RWPE2 (cell line): ENCODE data around the gene CAMK1.

Experiments
- ATAC-seq: fragments of 200-7000 bp; cut with Tn5 transposase; 3 replicates; pipeline ENCODE4 v1.9.1; 2021; ENCODE audit warnings: low read depth
- DNase-seq: peaks from one replicate; pipeline ENCODE4 v3.0.0-alpha.2; 2020; ENCODE audit warnings: low spot score
- H3K27ac ChIP-seq: fragments of 450-650 bp; 2 replicates; pipeline ENCODE4 v1.5.1; 2017; ENCODE audit warnings: mild to moderate bottlenecking; ENCODE audit not compliant: poor library complexity, severe bottlenecking
- H3K27me3 ChIP-seq: fragments of 250-450 bp; sonication (Bioruptor Pico); 2 replicates; pipeline ENCODE4 v1.5.1; 2021; ENCODE audit warnings: mild to moderate bottlenecking, moderate library complexity; ENCODE audit not compliant: insufficient read depth, poor library complexity, severe bottlenecking
- H3K36me3 ChIP-seq: fragments of 250-450 bp; sonication (Bioruptor Pico); 2 replicates; pipeline ENCODE4 v1.5.1; 2020; ENCODE audit warnings: low read depth, mild to moderate bottlenecking, moderate library complexity
- H3K4me1 ChIP-seq: fragments of 250-450 bp; sonication (Bioruptor Pico); 2 replicates; pipeline ENCODE4 v1.5.1; 2021; ENCODE audit warnings: mild to moderate bottlenecking, moderate library complexity; ENCODE audit not compliant: insufficient read depth, poor library complexity, severe bottlenecking
- H3K4me3 ChIP-seq: fragments of 250-450 bp; sonication (Bioruptor Pico); 2 replicates; pipeline ENCODE4 v1.5.1; 2021; ENCODE audit warnings: mild to moderate bottlenecking, moderate library complexity; ENCODE audit not compliant: severe bottlenecking
- H3K9me3 ChIP-seq: fragments of 250-450 bp; sonication (Bioruptor Pico); 2 replicates; pipeline ENCODE4 v1.5.1; 2021; ENCODE audit warnings: mild to moderate bottlenecking, moderate library complexity; ENCODE audit not compliant: severe bottlenecking
- TF ChIP-seq, protein P1 (sequence below): fragments of 450-650 bp; IDR thresholded peaks from one replicate; pipeline ENCODE4 v1.5.1; 2017; ENCODE audit warnings: mild to moderate bottlenecking, moderate library complexity; ENCODE audit not compliant: poor library complexity, severe bottlenecking

Gene CAMK1

DNA sequence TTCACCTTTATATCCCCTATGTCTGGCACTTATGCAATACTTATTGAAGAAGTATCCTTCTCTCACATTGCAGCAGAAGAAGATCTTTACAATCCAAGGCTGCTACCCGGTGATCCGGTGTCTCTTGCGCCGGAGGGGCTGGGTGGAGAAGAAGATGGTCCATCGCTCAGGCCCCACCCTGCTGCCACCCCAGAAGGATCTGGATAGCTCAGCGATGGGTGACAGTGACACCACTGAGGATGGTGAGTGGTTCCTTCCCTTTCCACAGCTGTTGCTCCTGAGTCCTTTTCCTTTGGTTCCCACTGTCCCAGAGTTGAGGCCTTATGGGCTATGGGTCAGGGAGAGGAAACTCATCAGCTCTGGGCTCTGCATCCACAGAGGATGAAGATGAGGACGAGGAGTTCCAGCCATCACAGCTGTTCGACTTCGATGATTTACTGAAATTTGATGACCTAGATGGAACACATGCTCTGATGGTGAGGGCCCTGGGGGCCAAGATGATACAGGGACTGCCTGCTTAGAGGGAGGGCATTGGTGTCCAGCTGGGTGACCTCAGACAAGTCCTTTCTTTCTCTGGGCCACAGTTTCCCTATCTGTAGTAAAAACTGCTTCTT, 43.2 kb upstream of the CAMK1 start:
- Histone ChIP-seq H3K36me3 (no peaks in the 10 kb centered on the region), H3K4me1 (no peaks in the 10 kb centered on the region)
- DNase-seq = no peak

DNA sequence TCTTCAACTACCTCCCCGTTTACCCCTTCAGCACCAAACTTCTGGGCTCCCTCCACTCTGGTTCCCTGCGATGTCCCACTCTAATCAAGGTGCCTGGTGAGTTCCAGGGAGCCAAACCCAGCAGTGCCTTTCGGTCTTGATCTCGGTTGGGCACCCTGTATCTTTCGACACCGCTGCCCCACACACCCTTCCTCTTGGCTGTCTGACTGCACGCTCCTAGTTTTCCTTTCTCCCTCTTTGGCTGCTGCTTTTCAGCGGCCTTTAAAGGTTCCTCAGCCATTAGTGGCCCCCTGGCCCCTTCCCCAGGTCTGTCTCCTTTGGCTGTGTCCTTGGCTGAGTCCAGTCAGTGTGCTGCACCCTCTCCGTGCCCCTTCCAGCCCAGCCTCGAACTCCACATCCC, 41.1 kb upstream of the CAMK1 start:
- Histone ChIP-seq H3K9me3 (no peaks in the 10 kb centered on the region), H3K27ac (no peak overlapping the region), H3K4me3 (no peak overlapping the region), H3K27me3 (no peaks in the 10 kb centered on the region), H3K36me3 (peaks cover 15% of the 10 kb centered on the region; the same call in 1 of the 2 replicates), H3K4me1 (no peaks in the 10 kb centered on the region)
- TF ChIP-seq, protein P1, sequence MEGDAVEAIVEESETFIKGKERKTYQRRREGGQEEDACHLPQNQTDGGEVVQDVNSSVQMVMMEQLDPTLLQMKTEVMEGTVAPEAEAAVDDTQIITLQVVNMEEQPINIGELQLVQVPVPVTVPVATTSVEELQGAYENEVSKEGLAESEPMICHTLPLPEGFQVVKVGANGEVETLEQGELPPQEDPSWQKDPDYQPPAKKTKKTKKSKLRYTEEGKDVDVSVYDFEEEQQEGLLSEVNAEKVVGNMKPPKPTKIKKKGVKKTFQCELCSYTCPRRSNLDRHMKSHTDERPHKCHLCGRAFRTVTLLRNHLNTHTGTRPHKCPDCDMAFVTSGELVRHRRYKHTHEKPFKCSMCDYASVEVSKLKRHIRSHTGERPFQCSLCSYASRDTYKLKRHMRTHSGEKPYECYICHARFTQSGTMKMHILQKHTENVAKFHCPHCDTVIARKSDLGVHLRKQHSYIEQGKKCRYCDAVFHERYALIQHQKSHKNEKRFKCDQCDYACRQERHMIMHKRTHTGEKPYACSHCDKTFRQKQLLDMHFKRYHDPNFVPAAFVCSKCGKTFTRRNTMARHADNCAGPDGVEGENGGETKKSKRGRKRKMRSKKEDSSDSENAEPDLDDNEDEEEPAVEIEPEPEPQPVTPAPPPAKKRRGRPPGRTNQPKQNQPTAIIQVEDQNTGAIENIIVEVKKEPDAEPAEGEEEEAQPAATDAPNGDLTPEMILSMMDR = no peak
- ATAC-seq = no peak
- no peak for DNase-seq

More for the DNA sequence above, 43.2 kb upstream of the CAMK1 start:
- H3K27me3 ChIP-seq = no peaks in the 10 kb centered on the region
- no peak overlapping the region for H3K4me3 ChIP-seq
- H3K27ac ChIP-seq = no peak overlapping the region
- no peaks in the 10 kb centered on the region for H3K9me3 ChIP-seq
- TF ChIP-seq, protein P1 = no peak
- no peak for ATAC-seq

DNA sequence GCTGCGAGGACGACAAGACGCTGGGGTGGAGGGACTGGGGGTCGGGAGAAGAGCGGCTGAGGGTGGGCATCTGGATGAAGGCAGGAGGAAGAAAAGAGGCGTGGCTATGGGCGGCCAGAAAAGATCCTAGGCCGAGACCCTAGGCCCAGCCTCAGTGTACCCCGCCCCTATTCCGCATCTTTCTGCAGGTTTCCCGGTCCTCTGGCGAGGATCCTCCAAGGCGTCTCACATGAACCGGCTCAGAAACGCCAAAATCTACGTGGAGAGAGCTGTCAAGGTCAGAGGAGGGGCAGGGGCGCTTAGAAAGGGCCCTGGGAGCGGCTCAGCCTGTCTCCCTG, 40.7 kb upstream of the CAMK1 start:
- Histone ChIP-seq H3K27ac (peak overlapping the region; percentile 61), H3K27me3 (no peaks in the 10 kb centered on the region), H3K36me3 (peaks cover 19% of the 10 kb centered on the region), H3K9me3 (no peaks in the 10 kb centered on the region), H3K4me3 (peak overlapping the region; percentile 45), H3K4me1 (no peaks in the 10 kb centered on the region)
- DNase-seq (no peak), ATAC-seq (peak; percentile 1; the same call in 1 of the 3 replicates)
- TF ChIP-seq, protein P1 = no peak

DNA sequence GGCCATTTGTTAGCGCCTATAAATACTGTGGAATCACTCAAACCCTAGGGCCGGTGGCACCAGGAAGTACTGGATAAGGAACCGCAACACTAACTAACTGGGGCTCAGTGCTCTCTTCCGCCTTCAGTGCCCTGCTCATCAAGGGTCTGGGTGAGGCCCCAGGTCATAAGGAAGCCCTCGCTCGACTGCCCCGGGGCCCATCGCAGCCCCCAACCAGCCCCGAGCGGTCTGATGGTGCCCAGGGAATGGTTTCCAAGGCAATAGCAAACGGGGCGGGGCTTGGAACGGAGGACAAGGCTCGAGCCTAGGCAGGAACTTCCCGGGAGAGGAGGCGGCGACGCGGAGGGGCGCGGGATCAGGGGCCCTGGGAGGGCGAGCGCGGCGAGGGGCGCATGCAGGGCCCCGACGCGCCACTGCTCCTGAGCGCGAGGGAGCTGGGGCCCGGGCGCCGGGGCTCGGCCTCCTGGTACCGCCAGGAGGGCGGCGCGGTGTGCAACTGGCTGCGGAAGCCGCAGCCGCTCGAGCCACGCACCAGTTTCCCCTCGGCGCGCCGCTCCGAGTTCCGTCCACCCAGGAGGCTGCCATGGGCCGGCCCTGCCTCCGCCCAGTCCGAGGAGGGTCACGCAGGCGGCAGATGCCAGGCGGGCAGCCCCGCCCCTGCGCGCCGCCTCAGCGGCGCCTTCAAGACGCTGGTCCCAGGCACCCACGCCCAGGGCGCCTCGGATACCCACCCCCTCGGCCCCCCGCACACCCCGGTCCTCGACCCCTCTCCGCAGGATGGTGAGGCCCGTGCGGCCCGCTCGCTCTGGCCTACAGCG, 40.1 kb upstream of the CAMK1 start, which contains the start of gene TTLL3:
TSS of gene TTLL3 (plus strand) at position 648 of the 818 bp plus-strand sequence. CDS start 400 bp downstream, outside the sequence.
- no peaks in the 10 kb centered on the region for H3K27me3 ChIP-seq
- peak within 1 kb of the TSS; percentile 45 for H3K4me3 ChIP-seq
- ATAC-seq (peak; percentile 69), DNase-seq (peak; percentile 73)
- no peaks in the 10 kb centered on the region for H3K4me1 ChIP-seq
- no peaks in the 10 kb centered on the region for H3K9me3 ChIP-seq
- peak within 1 kb of the TSS; percentile 61 for H3K27ac ChIP-seq
- TF ChIP-seq, protein P1 = no peak
- H3K36me3 ChIP-seq = peaks cover 25% of the 10 kb centered on the region

DNA sequence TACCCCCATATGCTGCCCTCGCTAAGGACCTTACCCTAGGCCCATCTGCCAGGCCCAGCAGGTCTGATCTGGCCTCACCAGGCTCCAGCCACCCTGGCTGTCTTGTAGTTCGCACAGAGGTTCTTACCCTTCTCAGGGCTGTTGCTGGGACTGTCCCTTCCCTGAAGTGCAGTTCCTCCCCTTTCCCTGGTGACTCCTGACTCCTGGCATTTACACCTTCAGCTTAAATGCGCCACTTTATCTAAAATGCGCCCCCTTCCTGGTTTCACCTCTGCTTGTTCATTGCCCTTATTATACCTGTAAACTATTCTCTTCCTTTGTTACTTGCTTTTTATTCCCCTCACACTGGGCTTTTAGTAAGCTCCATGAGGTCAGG, 39.5 kb upstream of the CAMK1 start:
- DNase-seq = no peak
- peak overlapping the region; percentile 45 for H3K4me3 ChIP-seq
- H3K27me3 ChIP-seq = no peaks in the 10 kb centered on the region
- no peaks in the 10 kb centered on the region for H3K9me3 ChIP-seq
- no peak for ATAC-seq
- H3K36me3 ChIP-seq = peaks cover 31% of the 10 kb centered on the region
- H3K4me1 ChIP-seq = no peaks in the 10 kb centered on the region
- TF ChIP-seq, protein P1 = no peak
- H3K27ac ChIP-seq = peak overlapping the region; percentile 61
